Measurements from ENCODE around the gene SHCBP1L.
A peak's percentile ranks its signal among the peaks of the same experiment; 100 is the strongest.

The SHCBP1L gene

GRCh38 chr1:182952677-182953444, at the start of gene SHCBP1L:
Gene SHCBP1L, minus strand, starts transcription at chr1:182953166. Its CDS starts 33 bp downstream, at chr1:182953133.
- Mint-ChIP-seq H3K27ac (no peak within 1 kb of the TSS), H3K9me3 (peaks cover 6% of the 10 kb centered on the region), H3K36me3 (no peaks in the 10 kb centered on the region), H3K27me3 (peaks cover 19% of the 10 kb centered on the region), H3K4me1 (peaks cover 3% of the 10 kb centered on the region), H3K4me3 (peak within 1 kb of the TSS; percentile 19)

GRCh38 chr1:183002267-183002666, 49.3 kb upstream of the SHCBP1L start:
- no peak overlapping the region for H3K4me3 Mint-ChIP-seq
- H3K9me3 Mint-ChIP-seq: no peaks in the 10 kb centered on the region
- H3K27me3 Mint-ChIP-seq: peaks cover 33% of the 10 kb centered on the region
- H3K36me3 Mint-ChIP-seq: no peaks in the 10 kb centered on the region
- H3K27ac Mint-ChIP-seq: no peak overlapping the region
- no peaks in the 10 kb centered on the region for H3K4me1 Mint-ChIP-seq

- Mint-ChIP-seq H3K4me1 (no peaks in the 10 kb centered on the region), H3K9me3 (no peaks in the 10 kb centered on the region), H3K27me3 (peaks cover 37% of the 10 kb centered on the region), H3K27ac (no peak overlapping the region), H3K4me3 (no peak overlapping the region), H3K36me3 (no peaks in the 10 kb centered on the region)
Measured at GRCh38 chr1:183000167-183000962, 47.4 kb upstream of the SHCBP1L start.

GRCh38 chr1:182998482-182998881, 45.5 kb upstream of the SHCBP1L start:
- Mint-ChIP-seq H3K9me3 (no peaks in the 10 kb centered on the region), H3K36me3 (no peaks in the 10 kb centered on the region), H3K4me1 (no peaks in the 10 kb centered on the region), H3K27ac (no peak overlapping the region), H3K27me3 (peaks cover 25% of the 10 kb centered on the region), H3K4me3 (no peak overlapping the region)

- no peaks in the 10 kb centered on the region for H3K4me1 Mint-ChIP-seq
- H3K9me3 Mint-ChIP-seq: no peaks in the 10 kb centered on the region
- peaks cover 25% of the 10 kb centered on the region for H3K27me3 Mint-ChIP-seq
- no peaks in the 10 kb centered on the region for H3K36me3 Mint-ChIP-seq
- no peak overlapping the region for H3K27ac Mint-ChIP-seq
- H3K4me3 Mint-ChIP-seq: no peak overlapping the region
Measured at GRCh38 chr1:182996816-182997215, 43.9 kb upstream of the SHCBP1L start.

- no peaks in the 10 kb centered on the region for H3K36me3 Mint-ChIP-seq
- H3K9me3 Mint-ChIP-seq: no peaks in the 10 kb centered on the region
- H3K4me1 Mint-ChIP-seq: no peaks in the 10 kb centered on the region
- H3K27me3 Mint-ChIP-seq: peaks cover 25% of the 10 kb centered on the region
- no peak overlapping the region for H3K27ac Mint-ChIP-seq
- H3K4me3 Mint-ChIP-seq: no peak overlapping the region
Measured at GRCh38 chr1:182995894-182996293, 42.9 kb upstream of the SHCBP1L start.

- no peak overlapping the region for H3K4me3 Mint-ChIP-seq
Measured at GRCh38 chr1:182993746-182994145, 40.8 kb upstream of the SHCBP1L start.

GRCh38 chr1:182990413-182991144, 37.6 kb upstream of the SHCBP1L start:
- no peaks in the 10 kb centered on the region for H3K9me3 Mint-ChIP-seq
- H3K27ac Mint-ChIP-seq: no peak overlapping the region
- peaks cover 25% of the 10 kb centered on the region for H3K27me3 Mint-ChIP-seq
- no peaks in the 10 kb centered on the region for H3K36me3 Mint-ChIP-seq
- no peaks in the 10 kb centered on the region for H3K4me1 Mint-ChIP-seq
- no peak overlapping the region for H3K4me3 Mint-ChIP-seq

More at GRCh38 chr1:182993746-182994145, 40.8 kb upstream of the SHCBP1L start:
- Mint-ChIP-seq H3K9me3 (no peaks in the 10 kb centered on the region), H3K4me1 (no peaks in the 10 kb centered on the region), H3K27ac (no peak overlapping the region), H3K27me3 (peaks cover 23% of the 10 kb centered on the region), H3K36me3 (no peaks in the 10 kb centered on the region)

- no peak overlapping the region for H3K4me3 Mint-ChIP-seq
- H3K36me3 Mint-ChIP-seq: no peaks in the 10 kb centered on the region
- no peaks in the 10 kb centered on the region for H3K4me1 Mint-ChIP-seq
- H3K27me3 Mint-ChIP-seq: peaks cover 30% of the 10 kb centered on the region
- peak overlapping the region; percentile 38 for H3K27ac Mint-ChIP-seq
- H3K9me3 Mint-ChIP-seq: no peaks in the 10 kb centered on the region
Measured at GRCh38 chr1:182985876-182986275, 32.9 kb upstream of the SHCBP1L start.

GRCh38 chr1:182984621-182985020, 31.7 kb upstream of the SHCBP1L start:
- H3K36me3 Mint-ChIP-seq: no peaks in the 10 kb centered on the region
- H3K27ac Mint-ChIP-seq: no peak overlapping the region
- no peaks in the 10 kb centered on the region for H3K4me1 Mint-ChIP-seq
- H3K27me3 Mint-ChIP-seq: peaks cover 24% of the 10 kb centered on the region
- H3K4me3 Mint-ChIP-seq: no peak overlapping the region
- H3K9me3 Mint-ChIP-seq: no peaks in the 10 kb centered on the region

- H3K4me3 Mint-ChIP-seq: no peak overlapping the region
- no peaks in the 10 kb centered on the region for H3K9me3 Mint-ChIP-seq
- H3K4me1 Mint-ChIP-seq: no peaks in the 10 kb centered on the region
- no peak overlapping the region for H3K27ac Mint-ChIP-seq
- H3K36me3 Mint-ChIP-seq: no peaks in the 10 kb centered on the region
- peaks cover 24% of the 10 kb centered on the region for H3K27me3 Mint-ChIP-seq
Measured at GRCh38 chr1:182984138-182984537, 31.2 kb upstream of the SHCBP1L start.

- Mint-ChIP-seq H3K4me1 (no peaks in the 10 kb centered on the region), H3K27me3 (peaks cover 8% of the 10 kb centered on the region), H3K4me3 (no peak overlapping the region), H3K36me3 (no peaks in the 10 kb centered on the region), H3K9me3 (no peaks in the 10 kb centered on the region), H3K27ac (no peak overlapping the region)
Measured at GRCh38 chr1:182978151-182978853, 25.3 kb upstream of the SHCBP1L start.

GRCh38 chr1:182977480-182977879, 24.5 kb upstream of the SHCBP1L start:
- no peaks in the 10 kb centered on the region for H3K4me1 Mint-ChIP-seq
- no peaks in the 10 kb centered on the region for H3K36me3 Mint-ChIP-seq
- H3K27ac Mint-ChIP-seq: no peak overlapping the region
- no peaks in the 10 kb centered on the region for H3K9me3 Mint-ChIP-seq
- no peak overlapping the region for H3K4me3 Mint-ChIP-seq
- H3K27me3 Mint-ChIP-seq: peaks cover 7% of the 10 kb centered on the region

- H3K9me3 Mint-ChIP-seq: no peaks in the 10 kb centered on the region
- no peak overlapping the region for H3K27ac Mint-ChIP-seq
- H3K4me1 Mint-ChIP-seq: no peaks in the 10 kb centered on the region
- H3K27me3 Mint-ChIP-seq: peaks cover 4% of the 10 kb centered on the region
- no peak overlapping the region for H3K4me3 Mint-ChIP-seq
- no peaks in the 10 kb centered on the region for H3K36me3 Mint-ChIP-seq
Measured at GRCh38 chr1:182974506-182975191, 21.7 kb upstream of the SHCBP1L start.

GRCh38 chr1:182972829-182973228, 19.9 kb upstream of the SHCBP1L start:
- H3K27ac Mint-ChIP-seq: no peak overlapping the region
- H3K9me3 Mint-ChIP-seq: no peaks in the 10 kb centered on the region
- no peaks in the 10 kb centered on the region for H3K36me3 Mint-ChIP-seq
- peaks cover 9% of the 10 kb centered on the region for H3K27me3 Mint-ChIP-seq
- no peak overlapping the region for H3K4me3 Mint-ChIP-seq
- H3K4me1 Mint-ChIP-seq: no peaks in the 10 kb centered on the region

Data from activated naive CD4-positive, alpha-beta T cell treated with anti-CD3 and anti-CD28 coated beads, Interleukin-2, amount 50 U/mL, for 24 hours (primary cell).